ENCODE data around the gene ITGA6.
"Not testable (repeated sequence)": the region's sequence is repeated elsewhere in the genome, so short reads cannot be mapped to it uniquely, and the experiment has no call there.

Gene ITGA6

DNA sequence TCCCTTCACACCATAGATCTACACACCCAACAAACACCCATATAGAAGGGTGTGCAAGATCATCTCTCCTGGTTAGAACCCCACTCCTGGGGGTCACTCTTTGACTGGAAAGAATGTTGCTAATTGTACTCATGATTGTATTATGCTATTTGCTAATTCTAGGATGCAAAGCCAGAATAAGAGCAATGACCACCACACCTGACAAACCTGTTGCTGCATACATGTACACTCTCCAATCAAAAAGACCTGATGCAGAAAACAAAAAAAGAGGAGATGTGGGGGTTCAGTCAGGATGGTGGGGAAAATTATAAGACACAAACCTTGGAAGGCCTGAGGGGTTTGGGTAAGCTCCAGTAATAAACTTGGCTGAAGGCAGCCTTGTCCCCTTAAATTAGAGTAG is 91.6 kb downstream of the ITGA6 start:
- no peak for DNase-seq

DNA sequence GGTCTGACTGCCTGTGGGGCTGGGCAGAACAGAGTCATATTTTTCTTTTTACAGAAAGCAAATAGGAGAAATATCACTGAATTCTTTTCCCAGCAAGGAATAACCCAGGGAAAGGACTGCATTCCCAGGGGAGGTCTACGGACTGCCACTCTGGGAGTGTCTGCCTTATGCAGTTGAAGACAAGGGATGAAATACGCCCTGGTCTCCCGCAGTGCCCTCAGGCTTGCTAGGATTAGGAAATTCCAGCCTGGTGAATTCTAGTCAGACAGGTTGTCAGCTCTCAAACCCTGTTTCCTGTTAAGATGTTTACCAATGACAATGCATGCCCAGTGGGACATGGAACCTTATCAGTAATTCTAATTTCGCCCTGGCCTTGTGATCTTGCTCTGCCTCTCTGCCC is 98.2 kb downstream of the ITGA6 start:
- no peak for DNase-seq

DNA sequence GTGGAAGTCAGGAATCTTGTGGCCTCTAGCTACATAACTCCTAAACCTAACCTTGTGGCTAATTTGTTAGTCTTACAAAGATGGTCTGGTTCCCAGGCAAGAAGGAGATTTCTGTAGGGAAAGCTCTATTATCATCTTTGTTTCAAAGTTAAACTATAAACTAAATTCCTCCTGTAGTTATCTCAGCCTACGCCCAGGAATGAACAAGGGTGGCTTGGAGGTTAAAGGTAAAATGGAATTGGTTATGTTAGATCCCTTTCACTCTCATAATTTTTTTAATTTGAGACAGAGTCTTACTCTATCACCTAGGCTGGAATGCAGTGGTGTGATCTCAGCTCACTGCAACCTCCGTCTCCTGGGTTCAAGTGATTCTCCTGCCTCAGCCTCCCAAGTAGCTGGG is 103.9 kb downstream of the ITGA6 start:
- DNase-seq = no peak

DNA sequence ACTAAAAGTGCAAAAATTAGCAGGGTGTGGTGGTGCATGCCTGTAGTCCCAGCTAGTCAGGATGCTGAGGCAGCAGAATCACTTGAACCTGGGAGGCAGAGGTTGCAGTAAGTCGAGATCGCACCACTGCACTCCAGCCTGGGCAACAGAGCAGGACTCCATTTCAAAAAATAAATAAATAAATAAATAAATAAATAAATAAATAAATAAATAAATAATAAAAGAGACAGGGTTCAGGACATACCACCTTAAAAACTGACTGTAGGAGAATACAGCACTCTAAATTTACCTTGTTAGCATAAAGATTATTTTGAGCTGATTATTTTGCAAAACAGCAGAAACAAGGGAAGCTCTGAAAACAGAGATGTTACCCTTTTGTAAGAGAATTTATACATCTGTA is 105.1 kb downstream of the ITGA6 start:
- DNase-seq = not testable (repeated sequence)

DNA sequence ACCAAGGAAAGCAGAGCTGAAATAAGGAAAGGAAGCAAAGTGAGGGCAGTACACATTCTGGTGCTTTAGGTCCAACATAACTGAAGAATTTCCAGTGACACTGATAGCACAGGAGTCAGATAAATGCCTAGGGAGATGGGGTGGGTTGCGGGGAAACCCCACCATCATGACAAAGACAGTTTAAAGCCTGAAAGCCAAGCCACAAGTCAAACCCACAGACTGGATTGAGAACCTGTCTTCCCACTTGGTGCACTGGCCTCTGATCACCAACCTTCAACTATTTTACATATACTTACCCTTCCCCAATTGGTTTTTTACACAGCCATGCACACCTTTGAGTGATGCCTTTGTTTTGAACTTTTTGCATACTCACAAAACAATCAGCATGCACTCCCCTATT is 106.3 kb downstream of the ITGA6 start:
- no peak for DNase-seq

DNA sequence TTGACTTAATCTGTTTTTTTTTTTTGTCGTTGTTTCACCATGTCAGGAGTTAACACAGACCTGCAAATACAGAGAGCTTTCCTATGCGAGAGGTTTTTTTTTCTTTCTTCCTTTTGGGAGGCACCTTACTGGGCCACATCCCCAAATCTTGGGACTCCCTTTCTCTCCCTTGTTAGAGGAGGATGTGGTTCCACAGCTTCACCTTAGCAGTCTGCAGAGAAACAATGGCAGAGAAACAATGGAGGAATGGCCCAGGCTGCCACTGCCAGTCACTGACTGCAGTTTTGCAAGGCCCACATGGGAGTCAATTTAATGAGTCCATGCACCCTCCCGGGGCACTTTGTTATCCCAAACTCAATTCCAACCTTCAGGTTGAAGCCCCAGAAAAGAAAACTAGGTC is 107.7 kb downstream of the ITGA6 start:
- DNase-seq = no peak

DNA sequence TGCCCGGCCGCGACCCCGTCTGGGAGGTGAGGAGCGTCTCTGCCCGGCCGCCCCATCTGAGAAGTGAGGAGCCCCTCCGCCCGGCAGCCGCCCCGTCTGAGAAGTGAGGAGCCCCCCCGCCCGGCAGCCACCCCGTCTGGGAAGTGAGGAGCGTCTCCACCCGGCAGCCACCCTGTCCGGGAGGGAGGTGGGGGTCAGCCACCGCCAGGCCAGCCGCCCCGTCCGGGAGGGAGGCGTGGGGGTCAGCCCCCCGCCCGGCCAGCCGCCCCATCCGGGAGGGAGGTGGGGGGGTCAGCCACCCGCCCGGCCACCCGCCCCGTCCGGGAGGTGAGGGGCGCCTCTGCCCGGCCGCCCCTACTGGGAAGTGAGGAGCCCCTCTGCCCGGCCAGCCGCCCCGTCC is 110.5 kb downstream of the ITGA6 start:
- DNase-seq = not testable (repeated sequence)

DNA sequence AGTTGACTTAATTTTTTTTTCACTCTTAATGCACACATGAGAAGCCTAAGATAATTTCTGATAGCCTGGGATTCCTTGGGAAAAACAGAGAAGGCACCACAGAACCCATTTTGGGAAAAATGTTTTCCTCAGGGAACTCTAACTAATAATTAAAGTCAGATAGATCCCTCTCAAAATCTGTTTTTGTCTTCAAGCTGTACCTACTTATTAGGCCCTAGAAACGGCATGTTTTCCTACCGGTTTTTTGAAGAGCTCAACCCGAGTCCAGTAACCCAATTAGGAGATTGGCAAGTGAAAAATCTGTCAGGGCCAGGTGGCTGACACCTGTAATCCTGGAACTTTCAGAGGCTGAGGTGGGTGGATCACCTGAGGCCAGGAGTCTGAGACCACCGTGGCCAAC is 112.4 kb downstream of the ITGA6 start:
- DNase-seq = no peak

DNA sequence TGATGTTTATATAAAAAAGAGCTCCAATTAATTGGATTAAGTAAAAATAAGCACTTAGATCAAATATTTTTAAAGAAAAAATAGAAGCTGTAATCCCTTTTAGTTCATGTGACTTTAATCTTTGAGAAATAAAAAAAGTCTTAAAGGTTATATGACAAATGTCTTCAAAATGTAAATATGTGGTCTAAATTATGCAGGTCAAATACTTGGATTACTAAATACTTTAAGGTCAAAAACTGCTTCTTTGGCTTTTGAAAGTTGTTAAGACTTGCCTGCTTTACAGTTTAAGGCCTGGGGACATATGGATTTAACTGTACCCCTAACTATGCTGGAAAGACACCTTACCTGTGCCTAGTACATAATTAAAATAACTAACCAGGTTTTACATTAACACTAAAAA is 113.0 kb downstream of the ITGA6 start:
- DNase-seq = no peak

DNA sequence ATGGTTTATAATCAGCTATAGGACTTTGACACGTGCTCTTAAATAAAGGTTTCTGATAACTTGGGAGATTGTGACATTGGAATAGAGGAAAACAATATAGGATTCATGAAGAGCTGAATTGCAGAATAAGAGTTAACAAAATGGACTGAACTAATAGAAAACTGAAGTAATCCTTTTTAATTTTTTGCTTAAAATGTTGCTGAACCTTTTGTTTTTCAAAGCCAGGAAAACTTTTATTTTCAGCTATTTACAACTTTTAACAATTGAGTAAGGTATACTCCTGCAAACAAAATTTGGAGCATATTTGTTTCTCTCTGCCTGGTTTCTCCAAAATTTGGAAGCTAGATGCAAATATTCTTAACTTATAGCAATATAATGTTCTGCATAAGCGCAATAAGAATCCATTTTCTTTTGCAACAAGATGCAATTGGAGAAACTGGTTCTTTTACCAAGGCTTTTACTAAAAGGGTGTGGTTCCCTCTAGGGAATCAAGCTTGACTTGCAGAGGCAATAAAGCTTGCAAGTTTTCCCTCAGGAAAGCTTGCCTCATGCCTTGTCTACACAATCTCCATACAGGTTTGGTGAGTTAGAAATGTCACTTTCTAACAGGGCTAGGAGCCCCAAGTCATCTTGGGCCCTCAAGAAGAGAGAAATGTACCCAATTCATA is 118.2 kb downstream of the ITGA6 start:
- DNase-seq = no peak

DNA sequence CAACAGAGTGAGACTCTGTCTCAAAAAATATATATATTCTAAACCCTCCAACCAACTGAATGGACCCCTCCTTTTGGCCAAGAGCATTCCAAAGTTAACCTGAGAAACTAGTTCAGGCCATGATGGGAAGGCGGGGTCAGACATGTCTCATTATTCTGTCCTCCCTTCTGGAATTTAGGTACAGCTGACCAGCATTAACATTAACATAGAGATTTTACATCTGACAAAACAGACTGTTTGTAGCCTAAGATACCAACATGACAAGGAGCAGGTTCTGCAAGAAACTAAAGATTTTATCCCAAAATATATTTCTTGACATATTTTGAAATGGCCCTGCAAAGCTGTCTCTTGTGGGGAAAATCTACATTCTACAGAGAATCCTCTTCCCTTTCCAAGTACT is 121.7 kb downstream of the ITGA6 start:
- DNase-seq = no peak

DNA sequence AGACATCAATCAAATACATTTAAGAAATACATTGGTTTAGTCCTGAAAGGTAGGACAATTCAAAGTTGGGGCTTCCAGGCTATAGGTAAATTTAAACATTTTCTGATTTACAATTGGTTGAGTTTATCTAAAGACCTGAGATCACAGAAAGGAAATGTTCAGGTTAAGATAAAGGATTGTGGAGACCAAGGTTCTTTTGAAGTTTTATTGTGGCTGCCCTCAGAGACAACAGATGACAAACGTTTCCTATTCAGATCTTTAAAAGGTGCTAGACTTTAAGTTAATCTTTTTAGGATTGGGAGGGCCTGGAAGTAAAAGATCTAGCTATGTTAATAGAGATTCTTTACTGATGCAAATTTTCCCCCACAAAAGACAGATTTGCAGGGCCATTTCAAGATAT is 122.4 kb downstream of the ITGA6 start:
- DNase-seq = not testable (repeated sequence)

DNA sequence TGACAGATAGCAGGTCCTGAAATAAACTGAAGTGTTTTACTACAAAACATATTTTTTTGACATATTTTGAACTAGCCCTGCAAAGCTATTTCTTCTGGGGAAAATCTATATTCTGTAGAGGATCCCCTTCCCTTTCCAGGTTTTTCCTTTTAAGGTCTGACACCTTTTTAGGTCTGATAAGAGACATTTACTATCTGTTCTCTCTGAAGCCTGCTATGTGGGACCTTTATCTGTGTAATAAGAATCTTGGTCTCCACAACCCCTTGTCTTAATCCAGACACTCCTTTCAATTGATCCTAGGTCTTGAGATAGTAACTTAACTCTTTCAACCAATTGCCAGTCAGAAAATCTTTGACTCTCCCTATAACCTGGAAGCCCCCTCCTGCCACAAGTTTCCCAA is 123.0 kb downstream of the ITGA6 start:
- DNase-seq = no peak

DNA sequence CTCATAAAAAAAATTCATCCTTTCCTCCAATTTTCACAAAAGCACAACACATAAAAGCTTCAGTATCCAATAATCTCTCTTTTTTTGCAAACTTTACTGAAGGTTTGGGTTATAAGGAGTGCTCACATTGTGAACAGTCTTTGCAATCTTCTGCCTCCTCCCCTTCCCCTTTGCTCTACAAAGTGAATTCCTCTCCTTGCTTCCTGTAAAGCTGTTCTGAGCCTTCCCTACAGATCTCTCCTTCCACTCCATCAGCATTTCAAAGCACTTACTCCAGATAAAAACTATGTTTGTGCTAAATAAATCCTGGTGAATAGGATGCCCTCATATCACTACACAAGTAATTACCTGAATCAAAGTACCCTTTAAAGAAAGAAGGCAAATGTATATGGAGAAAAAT is 123.9 kb downstream of the ITGA6 start:
- no peak for DNase-seq

DNA sequence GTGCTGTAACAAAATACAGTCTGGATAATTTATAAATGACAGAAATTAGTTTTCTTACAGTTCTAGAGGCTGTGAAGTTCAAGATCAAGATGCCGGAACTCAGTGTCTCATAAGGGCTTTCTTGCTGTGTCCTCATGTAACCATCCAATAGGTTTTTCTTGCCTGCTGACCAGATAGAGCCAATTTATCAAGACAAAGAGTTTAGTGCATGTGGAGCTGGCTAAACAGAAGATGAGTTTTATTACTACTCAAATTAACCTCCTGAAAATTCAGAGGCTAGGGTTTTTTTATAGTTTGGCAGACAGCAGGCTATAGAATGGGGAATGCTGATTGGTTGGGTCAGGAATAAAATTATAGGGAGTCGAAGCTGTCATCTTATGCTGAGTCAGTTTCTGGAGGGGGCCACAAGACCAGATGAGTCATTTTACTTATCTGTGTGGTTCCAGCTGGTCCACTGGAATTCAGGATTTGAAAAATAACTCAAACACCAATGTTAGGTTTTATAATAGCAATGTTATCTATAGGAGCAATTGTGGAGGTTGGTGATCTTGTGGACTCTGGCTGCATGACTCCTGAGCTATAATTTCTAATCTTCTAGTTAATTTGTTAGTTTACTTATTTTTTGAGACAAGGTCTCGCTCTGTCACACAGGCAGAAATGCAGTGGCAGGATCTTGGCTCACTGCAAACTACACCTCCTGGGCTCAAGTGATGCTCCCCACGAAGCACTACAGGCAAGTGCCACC is 125.3 kb downstream of the ITGA6 start:
- DNase-seq = no peak

DNA sequence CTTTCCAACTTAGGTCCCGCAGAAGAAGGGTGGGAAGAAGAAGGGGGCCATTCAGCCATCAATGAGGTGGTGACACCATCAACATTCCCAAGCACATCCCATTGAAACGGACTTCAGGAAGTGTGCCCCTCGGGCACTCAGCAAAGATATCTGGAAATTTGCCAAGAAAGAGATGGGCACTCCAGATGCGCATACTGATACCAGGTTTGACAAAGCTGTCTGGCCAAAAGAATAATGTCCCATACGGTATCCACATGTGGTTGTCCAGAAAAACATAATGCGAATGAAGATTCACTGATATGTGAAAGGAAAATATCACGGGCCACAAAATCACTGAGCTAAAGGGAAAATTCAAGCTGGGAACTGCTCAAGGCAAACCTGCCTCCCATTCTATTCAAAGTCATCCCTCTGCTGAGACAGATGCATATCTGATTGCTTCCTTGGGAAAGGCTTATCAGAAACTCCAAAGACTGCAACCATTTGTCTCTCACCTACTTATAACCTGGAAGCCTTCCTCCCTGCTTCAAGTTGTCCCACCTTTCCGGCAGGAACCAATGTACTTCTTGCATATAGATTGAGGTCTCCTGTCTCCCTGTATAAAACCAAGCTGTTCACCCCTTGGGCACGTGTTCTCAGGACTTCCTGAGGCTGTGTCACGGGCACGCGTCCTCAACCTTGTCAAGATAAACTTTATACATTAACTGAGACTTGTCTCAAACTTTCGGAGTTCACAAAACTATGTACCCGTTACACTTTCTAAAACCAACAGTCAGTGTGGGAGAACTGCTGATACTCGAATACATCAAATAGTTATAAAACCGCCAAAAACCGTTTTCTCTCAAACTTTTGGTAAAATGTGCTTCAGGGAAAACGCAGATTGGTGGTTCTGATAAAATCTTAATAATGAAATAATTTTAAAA is 127.2 kb downstream of the ITGA6 start:
- DNase-seq = peak in 1 of 2 donors; percentile 21

DNA sequence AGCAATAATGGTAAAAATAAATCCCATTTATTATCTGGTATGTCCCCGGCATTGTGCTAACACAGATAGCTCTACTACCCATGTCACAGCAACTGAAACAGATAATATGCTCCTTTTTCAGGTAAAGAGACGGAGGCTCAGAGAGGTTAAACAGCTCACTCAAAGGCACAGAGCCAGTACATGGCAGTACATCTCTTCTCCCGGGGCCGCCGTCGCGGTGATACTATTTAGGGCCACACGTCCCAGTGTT is 127.8 kb downstream of the ITGA6 start:
- no peak for DNase-seq

All from stimulated activated CD4-positive, alpha-beta T cell treated with anti-CD3 and anti-CD28 coated beads, Interleukin-2, amount 100 ng/mL, for 24 hours (primary cell).